ENCODE results near the gene TMEM200A. TPM values are rescaled to one million over a fixed set of nuclear protein-coding genes. Genes with fewer than 3 reads are reported as not detected.
"Not testable (repeated sequence)": the region's sequence is repeated elsewhere in the genome, so short reads cannot be mapped to it uniquely, and the experiment has no call there.

TMEM200A gene
- total RNA-seq (2014; rRNA removed; shearing (Covaris generic); ENCODE audit: low replicate concordance) = not detected in 2 replicates

- peak; percentile 17 for DNase-seq (ENCODE audit: low read depth)
- in situ Hi-C loops (cut with HindIII; ENCODE audit: low pct_unique_long_range_greater_than_20kb, low sequenced_read_pairs) = no loop called here
Observed at GRCh38 chr6:130365166-130366106, at the start of gene TMEM200A. Gene TMEM200A (plus strand): TSS chr6:130366017. CDS start chr6:130440423, 74,406 bp downstream.

- in situ Hi-C loops (cut with HindIII; ENCODE audit: low pct_unique_long_range_greater_than_20kb, low sequenced_read_pairs) = no loop called here
Observed at GRCh38 chr6:130320908-130321307, 44.9 kb upstream of the TMEM200A start.

GRCh38 chr6:130322673-130323268, 43.0 kb upstream of the TMEM200A start:
- peak; percentile 16 for DNase-seq (ENCODE audit: low read depth)
- in situ Hi-C loops (cut with HindIII; ENCODE audit: low pct_unique_long_range_greater_than_20kb, low sequenced_read_pairs) = no loop called here

More at GRCh38 chr6:130320908-130321307, 44.9 kb upstream of the TMEM200A start:
- no peak for DNase-seq (ENCODE audit: low read depth)

- no peak for DNase-seq (ENCODE audit: low read depth)
- in situ Hi-C loops (cut with HindIII; ENCODE audit: low pct_unique_long_range_greater_than_20kb, low sequenced_read_pairs) = no loop called here
Observed at GRCh38 chr6:130324657-130325056, 41.2 kb upstream of the TMEM200A start.

GRCh38 chr6:130326496-130326895, 39.3 kb upstream of the TMEM200A start:
- no peak for DNase-seq (ENCODE audit: low read depth)
- in situ Hi-C loops (cut with HindIII; ENCODE audit: low pct_unique_long_range_greater_than_20kb, low sequenced_read_pairs) = no loop called here

- in situ Hi-C loops (cut with HindIII; ENCODE audit: low pct_unique_long_range_greater_than_20kb, low sequenced_read_pairs) = no loop called here
- DNase-seq (ENCODE audit: low read depth) = no peak
Observed at GRCh38 chr6:130337534-130337933, 28.3 kb upstream of the TMEM200A start.

- not testable (repeated sequence) for DNase-seq (ENCODE audit: low read depth)
Observed at GRCh38 chr6:130346324-130346723, 19.5 kb upstream of the TMEM200A start.

GRCh38 chr6:130354322-130354721, 11.5 kb upstream of the TMEM200A start:
- in situ Hi-C loops (cut with HindIII; ENCODE audit: low pct_unique_long_range_greater_than_20kb, low sequenced_read_pairs) = no loop called here
- DNase-seq (ENCODE audit: low read depth) = no peak

More at GRCh38 chr6:130346324-130346723, 19.5 kb upstream of the TMEM200A start:
- in situ Hi-C loops (cut with HindIII; ENCODE audit: low pct_unique_long_range_greater_than_20kb, low sequenced_read_pairs) = not testable (repeated sequence)

GRCh38 chr6:130355572-130355971, 10.2 kb upstream of the TMEM200A start:
- in situ Hi-C loops (cut with HindIII; ENCODE audit: low pct_unique_long_range_greater_than_20kb, low sequenced_read_pairs) = no loop called here
- no peak for DNase-seq (ENCODE audit: low read depth)

- in situ Hi-C loops (cut with HindIII; ENCODE audit: low pct_unique_long_range_greater_than_20kb, low sequenced_read_pairs) = no loop called here
- DNase-seq (ENCODE audit: low read depth) = no peak
Observed at GRCh38 chr6:130357436-130357835, 8.4 kb upstream of the TMEM200A start.

GRCh38 chr6:130359736-130360135, 6.1 kb upstream of the TMEM200A start:
- DNase-seq (ENCODE audit: low read depth) = no peak
- in situ Hi-C loops (cut with HindIII; ENCODE audit: low pct_unique_long_range_greater_than_20kb, low sequenced_read_pairs) = no loop called here

- in situ Hi-C loops (cut with HindIII; ENCODE audit: low pct_unique_long_range_greater_than_20kb, low sequenced_read_pairs) = no loop called here
- DNase-seq (ENCODE audit: low read depth) = peak; percentile 9
Observed at GRCh38 chr6:130362128-130362527, 3.7 kb upstream of the TMEM200A start.

GRCh38 chr6:130364224-130364780, 1.5 kb upstream of the TMEM200A start:
- DNase-seq (ENCODE audit: low read depth) = no peak
- in situ Hi-C loops (cut with HindIII; ENCODE audit: low pct_unique_long_range_greater_than_20kb, low sequenced_read_pairs) = no loop called here

- DNase-seq (ENCODE audit: low read depth) = no peak
- in situ Hi-C loops (cut with HindIII; ENCODE audit: low pct_unique_long_range_greater_than_20kb, low sequenced_read_pairs) = no loop called here
Observed at GRCh38 chr6:130366107-130367005, 539 bp downstream of the TMEM200A start.

- in situ Hi-C loops (cut with HindIII; ENCODE audit: low pct_unique_long_range_greater_than_20kb, low sequenced_read_pairs) = no loop called here
- no peak for DNase-seq (ENCODE audit: low read depth)
Observed at GRCh38 chr6:130367767-130368166, 1.9 kb downstream of the TMEM200A start.

GRCh38 chr6:130368576-130368975, 2.8 kb downstream of the TMEM200A start:
- in situ Hi-C loops (cut with HindIII; ENCODE audit: low pct_unique_long_range_greater_than_20kb, low sequenced_read_pairs) = no loop called here
- no peak for DNase-seq (ENCODE audit: low read depth)

GRCh38 chr6:130369831-130370230, 4.0 kb downstream of the TMEM200A start:
- peak; percentile 6 for DNase-seq (ENCODE audit: low read depth)
- in situ Hi-C loops (cut with HindIII; ENCODE audit: low pct_unique_long_range_greater_than_20kb, low sequenced_read_pairs) = no loop called here

- in situ Hi-C loops (cut with HindIII; ENCODE audit: low pct_unique_long_range_greater_than_20kb, low sequenced_read_pairs) = no loop called here
Observed at GRCh38 chr6:130371921-130372420, 6.2 kb downstream of the TMEM200A start.

More at GRCh38 chr6:130371921-130372420, 6.2 kb downstream of the TMEM200A start:
- no peak for DNase-seq (ENCODE audit: low read depth)

All from Caki2 (cell line).